Coronary artery (tissue), 2 donors: ENCODE measurements around the gene SH3BP2.

Experiments
- DNase-seq: peaks from one replicate; pipeline ENCODE4 v3.0.0-alpha.2; 2017; ENCODE audit warnings: low spot score
- H3K27ac ChIP-seq, 2 donors: fragments of 200-600 bp; sonication (generic); one replicate each; pipeline ENCODE4 v1.5.1; 2016 to 2019
- H3K4me3 ChIP-seq: fragments of 200-600 bp; sonication (generic); 2 replicates; pipeline ENCODE4 v1.5.1; 2016; ENCODE audit warnings: mild to moderate bottlenecking, moderate library complexity
- CTCF ChIP-seq: fragments of 200-600 bp; sonication (generic); IDR thresholded peaks from one replicate; pipeline ENCODE4 v1.5.1; 2019; ENCODE audit warnings: antibody characterized with exemption

SH3BP2 gene

GRCh38 chr4:2806390-2807355 is 13.8 kb downstream of the SH3BP2 start:
- no peak for TF ChIP-seq CTCF
- H3K27ac ChIP-seq, result peak overlapping the region; percentile 5 to 81
- H3K4me3 ChIP-seq, result peak overlapping the region; percentile 19
- no peak for DNase-seq

DNA sequence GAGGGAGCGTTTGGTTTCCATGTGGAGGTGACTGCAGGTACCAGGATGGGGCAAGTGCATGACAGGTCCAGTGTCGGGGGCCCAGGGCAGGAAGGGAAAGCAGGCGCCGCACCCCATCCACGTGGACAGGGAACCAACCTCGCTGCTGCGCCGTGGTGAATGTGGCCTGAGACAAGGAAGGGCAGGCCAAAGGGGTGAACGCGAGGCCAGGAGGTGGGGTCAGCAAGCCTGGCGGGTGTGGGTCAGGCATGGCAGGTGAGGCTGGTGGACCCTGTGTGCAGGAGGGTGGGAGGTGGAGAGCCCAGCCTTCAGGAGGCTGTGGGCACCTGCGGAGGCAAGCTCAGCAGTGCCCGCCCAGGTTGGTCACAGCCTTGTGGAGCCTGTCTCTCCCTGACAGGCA is 14.7 kb downstream of the SH3BP2 start:
- no peak for DNase-seq
- Histone ChIP-seq H3K4me3 (no peak overlapping the region), H3K27ac (peak overlapping the region in 1 of 2 donors; percentile 49)
- no peak for TF ChIP-seq CTCF

DNA sequence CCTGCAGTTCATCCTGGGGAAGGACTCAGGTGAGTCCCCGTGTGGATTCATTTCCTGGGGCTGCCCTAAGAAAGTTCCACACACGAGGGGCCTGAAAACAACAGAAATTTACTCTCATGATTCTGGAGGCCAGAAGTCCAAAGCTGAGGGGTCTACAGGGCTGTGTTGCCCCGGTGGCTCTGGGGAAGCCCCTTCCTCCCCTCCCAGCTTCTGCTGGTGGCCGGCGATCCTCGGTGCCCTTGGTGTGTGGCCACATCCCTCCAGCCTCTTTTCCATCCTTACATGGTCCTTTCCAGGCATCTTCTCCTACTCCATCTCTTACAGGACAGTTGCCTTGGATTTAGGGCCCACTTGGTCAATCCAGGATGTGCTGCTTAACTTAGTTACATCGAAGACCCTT is 15.1 kb downstream of the SH3BP2 start:
- no peak for DNase-seq
- H3K4me3 ChIP-seq, result no peak overlapping the region
- H3K27ac ChIP-seq, result peak overlapping the region in 1 of 2 donors; percentile 49
- TF ChIP-seq CTCF, result no peak

- no peak for DNase-seq
- no peak overlapping the region for H3K4me3 ChIP-seq
- H3K27ac ChIP-seq, result peak overlapping the region in 1 of 2 donors; percentile 84
- no peak for TF ChIP-seq CTCF
These were observed 16.8 kb downstream of the SH3BP2 start for GRCh38 chr4:2809610-2810180.

GRCh38 chr4:2810388-2810787 is 17.5 kb downstream of the SH3BP2 start:
- Histone ChIP-seq H3K27ac (peak overlapping the region in 1 of 2 donors; percentile 84), H3K4me3 (no peak overlapping the region)
- TF ChIP-seq CTCF, result no peak
- DNase-seq, result no peak

DNA sequence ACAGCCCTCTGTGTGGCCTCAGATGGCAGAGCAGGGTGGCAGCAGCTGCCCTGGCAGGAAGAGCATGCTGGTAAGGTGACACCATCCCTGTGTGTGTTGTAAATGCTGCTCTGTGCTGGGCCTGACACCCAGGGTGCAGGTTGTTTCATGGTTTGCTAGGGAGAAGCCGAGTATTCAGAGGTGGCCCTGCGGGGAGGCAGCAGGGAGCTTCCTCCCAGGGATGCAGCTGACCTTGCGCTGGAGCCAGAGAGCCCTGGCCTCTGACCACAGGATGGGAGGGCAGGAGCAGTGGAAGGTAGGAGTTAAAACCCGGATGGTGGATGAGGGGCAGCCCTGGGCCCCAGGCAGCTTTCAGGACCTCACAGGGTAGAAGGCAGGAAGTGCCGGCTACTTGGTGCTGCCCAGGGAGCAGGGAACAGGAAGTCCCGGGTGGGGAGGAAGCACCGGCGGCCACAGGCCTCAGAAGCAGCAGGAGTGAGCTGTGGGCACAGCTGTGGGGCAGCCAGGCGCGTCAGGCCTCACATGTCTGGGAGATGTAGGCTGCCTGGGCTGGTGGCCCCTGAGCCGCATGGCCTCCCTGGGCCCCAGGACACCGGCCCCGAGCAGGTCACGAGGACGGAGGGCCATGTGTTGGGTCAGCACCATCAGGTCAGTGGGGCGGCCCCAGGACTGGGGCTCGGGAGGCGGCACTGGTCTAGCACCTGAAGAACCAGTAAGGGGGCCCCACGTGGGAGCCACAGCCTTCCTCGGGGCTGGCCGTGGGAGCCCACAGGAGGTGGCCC is 19.1 kb downstream of the SH3BP2 start:
- Histone ChIP-seq H3K27ac (peak overlapping the region; percentile 25 to 84), H3K4me3 (peak overlapping the region; percentile 70)
- no peak for DNase-seq
- TF ChIP-seq CTCF, result no peak
